Muscle layer of colon (tissue), 2 donors: ENCODE data around the gene MYO10.
"Not testable (repeated sequence)": the region's sequence is repeated elsewhere in the genome, so short reads cannot be mapped to it uniquely, and the experiment has no call there.

ENCODE experiments used
- H3K27ac ChIP-seq: one replicate; pipeline ENCODE4 v1.7.0; 2013; ENCODE audit warnings: low read depth, mild to moderate bottlenecking, low read length, moderate library complexity
- H3K27me3 ChIP-seq, 2 donors: one replicate each; pipeline ENCODE4 v1.7.0; 2013; ENCODE audit warnings: low read length in 2 of 2, mild to moderate bottlenecking in 2 of 2; ENCODE audit not compliant: insufficient read depth in 2 of 2, control insufficient read depth in 1 of 2
- H3K36me3 ChIP-seq: one replicate; pipeline ENCODE4 v1.7.0; 2013; ENCODE audit warnings: mild to moderate bottlenecking, low read length; ENCODE audit not compliant: insufficient read depth
- H3K4me1 ChIP-seq: one replicate; pipeline ENCODE4 v1.7.0; 2013; ENCODE audit warnings: mild to moderate bottlenecking, low read length; ENCODE audit not compliant: insufficient read depth
- H3K4me3 ChIP-seq, 2 donors: one replicate each; pipeline ENCODE4 v1.7.0; 2013; ENCODE audit warnings: low read length in 2 of 2, low read depth in 1 of 2, mild to moderate bottlenecking in 1 of 2, moderate library complexity in 1 of 2
- H3K9ac ChIP-seq: one replicate; pipeline ENCODE4 v1.7.0; 2013; ENCODE audit warnings: low read length
- H3K9me3 ChIP-seq: one replicate; pipeline ENCODE4 v1.7.0; 2013; ENCODE audit warnings: mild to moderate bottlenecking, low read length
- donor health status: abdominal sarcoma.
- donor health status: Adenocarcinoma of cecum.

The MYO10 gene

GRCh38 chr5:16936150-16936988 lies at the start of gene MYO10:
Gene MYO10, minus strand, starts transcription at chr5:16936288. Its CDS starts 480 bp downstream, at chr5:16935808.
- Histone ChIP-seq H3K4me1 (peaks cover 13% of the 10 kb centered on the region), H3K27me3 (peaks cover 25 to 37% of the 10 kb centered on the region in 2 donors), H3K9ac (no peak within 1 kb of the TSS), H3K9me3 (no peaks in the 10 kb centered on the region), H3K36me3 (no peaks in the 10 kb centered on the region), H3K4me3 (peak within 1 kb of the TSS; percentile 65 to 73), H3K27ac (no peak within 1 kb of the TSS)

DNA sequence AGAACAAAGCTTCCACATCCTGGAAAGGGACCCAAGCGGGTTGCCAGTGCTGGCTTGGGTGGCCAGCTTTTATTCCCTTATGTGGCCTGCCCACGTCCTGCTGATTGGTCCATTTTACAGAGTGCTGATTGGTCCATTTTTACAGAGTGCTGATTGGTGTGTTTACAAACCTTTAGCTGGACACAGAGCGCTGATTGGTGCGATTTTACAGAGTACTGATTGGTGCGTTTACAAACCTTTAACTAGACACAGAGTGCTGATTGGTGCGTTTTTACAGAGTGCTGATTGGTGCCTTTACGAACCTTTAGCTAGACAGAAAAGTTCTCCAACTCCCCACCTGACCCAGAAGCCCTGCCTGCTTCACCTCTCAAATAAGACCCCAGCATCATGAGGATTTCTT lies 49.2 kb upstream of the MYO10 start:
- H3K9me3 ChIP-seq, H3K27me3 ChIP-seq, H3K27ac ChIP-seq, H3K4me1 ChIP-seq, H3K4me3 ChIP-seq, H3K36me3 ChIP-seq, H3K9ac ChIP-seq: not testable (repeated sequence)

GRCh38 chr5:16983972-16984371 lies 47.9 kb upstream of the MYO10 start:
- H3K4me3 ChIP-seq = no peak overlapping the region
- no peaks in the 10 kb centered on the region for H3K27me3 ChIP-seq
- no peaks in the 10 kb centered on the region for H3K4me1 ChIP-seq
- no peaks in the 10 kb centered on the region for H3K36me3 ChIP-seq
- no peak overlapping the region for H3K27ac ChIP-seq
- no peak overlapping the region for H3K9ac ChIP-seq
- H3K9me3 ChIP-seq = no peaks in the 10 kb centered on the region

- H3K27ac ChIP-seq = no peak overlapping the region
- no peaks in the 10 kb centered on the region for H3K36me3 ChIP-seq
- no peaks in the 10 kb centered on the region for H3K27me3 ChIP-seq
- no peaks in the 10 kb centered on the region for H3K9me3 ChIP-seq
- H3K4me3 ChIP-seq = no peak overlapping the region
- no peaks in the 10 kb centered on the region for H3K4me1 ChIP-seq
- no peak overlapping the region for H3K9ac ChIP-seq
These were observed 47.0 kb upstream of the MYO10 start for GRCh38 chr5:16983022-16983639.

- no peak overlapping the region for H3K4me3 ChIP-seq
- H3K36me3 ChIP-seq = no peaks in the 10 kb centered on the region
- no peaks in the 10 kb centered on the region for H3K4me1 ChIP-seq
- no peaks in the 10 kb centered on the region for H3K27me3 ChIP-seq
- no peak overlapping the region for H3K27ac ChIP-seq
- H3K9ac ChIP-seq = no peak overlapping the region
- no peaks in the 10 kb centered on the region for H3K9me3 ChIP-seq
These were observed 45.6 kb upstream of the MYO10 start for GRCh38 chr5:16981700-16982099.

DNA sequence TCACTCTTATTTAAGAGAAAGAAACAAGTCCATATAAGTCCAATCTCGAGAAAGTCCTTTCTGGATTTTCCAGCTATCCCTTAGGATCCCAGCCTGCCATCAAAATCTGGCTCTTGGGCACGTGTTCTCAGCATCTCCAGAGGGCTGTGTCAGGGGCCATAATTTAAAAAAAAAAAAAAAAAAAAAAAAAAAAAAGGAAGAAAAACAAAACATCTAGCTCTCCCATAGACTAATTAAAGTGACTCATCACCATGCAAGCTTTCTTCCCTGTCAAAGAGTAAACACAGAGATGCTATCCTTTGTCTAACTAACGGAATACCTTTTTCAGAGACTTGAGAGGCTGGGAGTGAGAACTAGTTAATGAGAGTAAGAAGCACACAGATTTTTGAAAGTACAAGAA lies 44.9 kb upstream of the MYO10 start:
- Histone ChIP-seq H3K4me3 (no peak overlapping the region), H3K27me3 (no peaks in the 10 kb centered on the region), H3K27ac (no peak overlapping the region), H3K9ac (no peak overlapping the region), H3K4me1 (no peaks in the 10 kb centered on the region), H3K9me3 (no peaks in the 10 kb centered on the region), H3K36me3 (no peaks in the 10 kb centered on the region)

DNA sequence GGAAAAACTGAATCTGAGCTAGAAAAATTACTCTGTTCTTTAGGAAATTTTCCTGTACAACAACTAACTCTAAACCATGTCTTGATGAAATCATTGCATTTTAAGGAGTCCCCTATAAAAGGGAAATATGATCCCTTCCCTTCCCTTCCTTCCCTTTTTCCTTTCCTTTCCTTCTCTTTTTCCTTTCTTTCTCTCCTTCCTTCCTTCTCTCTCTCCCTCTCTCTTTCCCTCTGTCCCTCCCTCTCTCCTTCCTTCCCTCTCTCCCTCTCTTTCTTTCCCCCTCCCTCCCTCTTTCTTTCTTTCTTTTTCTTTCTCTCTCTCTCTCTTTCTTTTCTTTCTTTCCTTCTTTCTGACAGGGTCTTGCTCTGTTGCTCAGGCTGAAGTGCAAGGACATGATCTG lies 42.2 kb upstream of the MYO10 start:
- no peaks in the 10 kb centered on the region for H3K4me1 ChIP-seq
- H3K9me3 ChIP-seq = no peaks in the 10 kb centered on the region
- H3K4me3 ChIP-seq = no peak overlapping the region
- no peaks in the 10 kb centered on the region for H3K27me3 ChIP-seq
- H3K27ac ChIP-seq = no peak overlapping the region
- H3K9ac ChIP-seq = no peak overlapping the region
- no peaks in the 10 kb centered on the region for H3K36me3 ChIP-seq

DNA sequence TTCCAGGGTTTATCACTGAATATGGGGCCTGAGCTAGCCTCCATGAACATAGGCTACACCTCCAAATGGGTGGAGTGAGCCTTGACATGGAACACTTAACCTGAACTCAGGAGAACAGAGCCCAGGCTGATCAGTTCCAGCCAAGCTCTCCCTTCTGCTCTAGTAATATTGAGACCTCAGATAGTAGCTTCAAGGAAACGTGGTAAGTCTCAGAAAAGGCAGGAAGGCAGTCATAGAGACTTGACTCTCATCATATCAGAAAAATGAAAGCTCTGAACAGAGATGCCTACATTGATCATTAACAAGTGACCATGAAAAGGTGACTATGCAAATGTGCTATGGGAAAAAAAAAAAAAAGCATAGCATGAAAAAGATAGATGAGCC lies 40.5 kb upstream of the MYO10 start:
- no peaks in the 10 kb centered on the region for H3K4me1 ChIP-seq
- H3K9me3 ChIP-seq = no peaks in the 10 kb centered on the region
- H3K4me3 ChIP-seq = no peak overlapping the region

DNA sequence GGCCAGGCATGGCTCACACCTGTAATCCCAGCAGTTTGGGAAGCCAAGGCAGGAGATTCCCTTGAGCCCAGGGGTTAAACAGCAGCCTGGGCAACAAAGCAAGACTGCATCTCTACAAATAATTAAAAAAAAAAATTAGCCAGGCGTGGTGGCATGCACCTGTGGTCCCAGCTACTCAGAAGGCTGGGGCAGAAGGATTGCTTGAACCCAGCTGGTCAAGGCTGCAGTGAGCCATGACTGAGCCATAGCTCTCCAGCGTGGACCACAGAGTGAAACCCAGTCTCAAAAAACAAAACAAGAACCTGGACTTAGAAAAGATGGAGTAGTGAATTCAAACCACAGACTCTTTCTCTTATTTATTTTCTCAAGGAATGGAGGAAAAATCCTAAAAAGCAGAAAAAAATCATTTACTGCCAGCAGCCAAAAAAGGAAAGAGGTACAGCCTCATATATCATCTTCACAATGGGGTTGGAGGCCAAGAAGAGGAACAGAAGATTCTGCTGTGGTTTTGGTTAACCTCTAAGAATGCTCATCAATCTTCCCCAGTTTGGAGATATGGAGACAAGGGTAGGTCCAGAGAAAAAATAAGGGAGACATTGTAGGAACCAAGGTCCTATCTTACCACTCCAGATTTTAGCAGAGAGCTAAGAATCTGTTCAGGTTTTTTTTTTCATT lies 40.0 kb upstream of the MYO10 start:
- H3K27me3 ChIP-seq = no peaks in the 10 kb centered on the region
- no peaks in the 10 kb centered on the region for H3K36me3 ChIP-seq
- no peaks in the 10 kb centered on the region for H3K9me3 ChIP-seq
- H3K4me1 ChIP-seq = no peaks in the 10 kb centered on the region
- H3K4me3 ChIP-seq = no peak overlapping the region
- no peak overlapping the region for H3K27ac ChIP-seq
- no peak overlapping the region for H3K9ac ChIP-seq

More for the DNA sequence above, 40.5 kb upstream of the MYO10 start:
- H3K27me3 ChIP-seq = no peaks in the 10 kb centered on the region
- H3K27ac ChIP-seq = no peak overlapping the region
- no peak overlapping the region for H3K9ac ChIP-seq
- no peaks in the 10 kb centered on the region for H3K36me3 ChIP-seq

- Histone ChIP-seq H3K9ac (no peak overlapping the region), H3K36me3 (no peaks in the 10 kb centered on the region)
These were observed 38.9 kb upstream of the MYO10 start for GRCh38 chr5:16974981-16975380.

DNA sequence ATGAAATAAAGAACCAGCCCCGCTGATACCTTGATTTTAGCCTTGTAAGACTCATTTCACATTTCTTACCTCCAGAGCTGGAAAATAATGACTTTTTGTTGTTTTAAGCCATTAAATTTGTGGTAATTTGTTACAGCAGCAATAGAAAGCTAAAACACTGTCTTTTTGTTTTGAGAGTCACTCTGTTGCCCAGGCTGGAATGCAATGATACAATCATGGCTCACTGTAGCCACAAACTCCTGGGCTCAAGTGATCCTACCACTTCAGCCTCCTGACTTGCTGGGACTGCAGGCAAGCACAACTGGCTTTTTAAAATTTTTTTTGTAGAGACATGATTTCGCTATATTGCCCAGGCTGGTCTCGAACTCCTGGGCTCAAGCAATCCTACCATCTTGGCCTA lies 34.7 kb upstream of the MYO10 start:
- no peaks in the 10 kb centered on the region for H3K4me1 ChIP-seq

More at GRCh38 chr5:16974981-16975380, 38.9 kb upstream of the MYO10 start:
- no peaks in the 10 kb centered on the region for H3K9me3 ChIP-seq
- H3K27ac ChIP-seq = no peak overlapping the region
- H3K27me3 ChIP-seq = no peaks in the 10 kb centered on the region
- no peak overlapping the region for H3K4me3 ChIP-seq
- H3K4me1 ChIP-seq = no peaks in the 10 kb centered on the region

More for the DNA sequence above, 34.7 kb upstream of the MYO10 start:
- Histone ChIP-seq H3K36me3 (no peaks in the 10 kb centered on the region), H3K27me3 (no peaks in the 10 kb centered on the region), H3K27ac (no peak overlapping the region), H3K4me3 (no peak overlapping the region), H3K9me3 (no peaks in the 10 kb centered on the region), H3K9ac (no peak overlapping the region)
